Ishikawa (cell line): ENCODE measurements around the gene COL4A2.

Experiments
- CEBPB ChIP-seq: IDR thresholded peaks from 2 replicates; pipeline ENCODE4 v1.6.1; 2012
- CREB1 ChIP-seq: IDR thresholded peaks from 2 replicates; pipeline ENCODE4 v1.6.1; 2012; ENCODE audit warnings: low read depth
- EGR1 ChIP-seq: IDR thresholded peaks from 2 replicates; pipeline ENCODE4 v1.6.1; 2012
- EP300 ChIP-seq: IDR thresholded peaks from 2 replicates; pipeline ENCODE4 v1.6.1; 2012; ENCODE audit warnings: borderline replicate concordance
- FOXM1 ChIP-seq: IDR thresholded peaks from 2 replicates; pipeline ENCODE4 v1.6.1; 2012; ENCODE audit warnings: low read depth, borderline replicate concordance
- MAX ChIP-seq: IDR thresholded peaks from 2 replicates; pipeline ENCODE4 v1.6.1; 2012
- NFIC ChIP-seq: IDR thresholded peaks from 2 replicates; pipeline ENCODE4 v1.6.1; 2012
- RAD21 ChIP-seq: IDR thresholded peaks from 2 replicates; pipeline ENCODE4 v1.6.1; 2012; ENCODE audit warnings: low read depth
- REST ChIP-seq: IDR thresholded peaks from 2 replicates; pipeline ENCODE4 v1.6.1; 2012; ENCODE audit warnings: low read depth, mild to moderate bottlenecking
- TAF1 ChIP-seq: IDR thresholded peaks from 2 replicates; pipeline ENCODE4 v1.6.1; 2012; ENCODE audit warnings: low read depth, mild to moderate bottlenecking
- TCF12 ChIP-seq: IDR thresholded peaks from 2 replicates; pipeline ENCODE4 v1.6.1; 2012; ENCODE audit warnings: low read depth
- TEAD4 ChIP-seq: IDR thresholded peaks from 2 replicates; pipeline ENCODE4 v1.6.1; 2012
- USF1 ChIP-seq: IDR thresholded peaks from 2 replicates; pipeline ENCODE4 v1.6.1; 2012
- YY1 ChIP-seq: IDR thresholded peaks from 2 replicates; pipeline ENCODE4 v1.6.1; 2012; ENCODE audit warnings: low read depth
- ZBTB7A ChIP-seq: IDR thresholded peaks from 2 replicates; pipeline ENCODE4 v1.6.1; 2012; ENCODE audit warnings: low read depth

The COL4A2 gene

GRCh38 chr13:110546378-110546777 lies 239.3 kb downstream of the COL4A2 start:
- TF ChIP-seq REST (no peak), EP300 (no peak), CREB1 (no peak), USF1 (no peak), CEBPB (no peak), NFIC (no peak), TEAD4 (no peak), RAD21 (no peak)

- TF ChIP-seq USF1 (0 out of 2 replicates have a peak, but pooled peaks have one; percentile 16), REST (no peak), NFIC (peak; percentile 97), MAX (peak; percentile 77), EP300 (peak; percentile 95), RAD21 (peak; percentile 23; the same call in 1 of the 2 replicates), TCF12 (peak; percentile 95), CEBPB (peak; percentile 68; the same call in 1 of the 2 replicates), TAF1 (no peak), YY1 (peak; percentile 60), TEAD4 (peak; percentile 94), FOXM1 (peak; percentile 78; the same call in 1 of the 2 replicates), ZBTB7A (peak; percentile 89; the same call in 1 of the 2 replicates), CREB1 (no peak), EGR1 (no peak)
These were observed 239.8 kb downstream of the COL4A2 start for GRCh38 chr13:110546926-110547325.

- no peak for TF ChIP-seq TAF1
- TF ChIP-seq REST, result no peak
- no peak for TF ChIP-seq EGR1
- no peak for TF ChIP-seq USF1
- no peak for TF ChIP-seq ZBTB7A
- TF ChIP-seq EP300, result no peak
- TF ChIP-seq TCF12, result no peak
- no peak for TF ChIP-seq MAX
- TF ChIP-seq CEBPB, result no peak
- no peak for TF ChIP-seq NFIC
- no peak for TF ChIP-seq FOXM1
- no peak for TF ChIP-seq RAD21
- no peak for TF ChIP-seq YY1
- TF ChIP-seq TEAD4, result no peak
- TF ChIP-seq CREB1, result no peak
These were observed 242.1 kb downstream of the COL4A2 start for GRCh38 chr13:110548891-110549794.
